HFF-Myc (cell line): ENCODE measurements around the gene CYP4F2.
"Not testable (repeated sequence)": the region's sequence is repeated elsewhere in the genome, so short reads cannot be mapped to it uniquely, and the experiment has no call there.

ENCODE experiments used
- DNase-seq: peaks from one replicate; pipeline ENCODE4 v3.0.0-alpha.2; 2011; ENCODE audit warnings: low read depth; ENCODE audit errors: extremely low read depth
- H3K4me3 ChIP-seq: replicated peaks from 2 replicates; pipeline ENCODE4 v1.5.1; 2011; ENCODE audit warnings: low read depth, mild to moderate bottlenecking, control low read depth, low read length
- TF ChIP-seq, protein P1 (sequence below): IDR thresholded peaks from 2 replicates; pipeline ENCODE4 v1.5.1; 2012; ENCODE audit warnings: mild to moderate bottlenecking, low read depth, low read length, control low read depth; ENCODE audit errors: missing control alignments

Gene CYP4F2

DNA sequence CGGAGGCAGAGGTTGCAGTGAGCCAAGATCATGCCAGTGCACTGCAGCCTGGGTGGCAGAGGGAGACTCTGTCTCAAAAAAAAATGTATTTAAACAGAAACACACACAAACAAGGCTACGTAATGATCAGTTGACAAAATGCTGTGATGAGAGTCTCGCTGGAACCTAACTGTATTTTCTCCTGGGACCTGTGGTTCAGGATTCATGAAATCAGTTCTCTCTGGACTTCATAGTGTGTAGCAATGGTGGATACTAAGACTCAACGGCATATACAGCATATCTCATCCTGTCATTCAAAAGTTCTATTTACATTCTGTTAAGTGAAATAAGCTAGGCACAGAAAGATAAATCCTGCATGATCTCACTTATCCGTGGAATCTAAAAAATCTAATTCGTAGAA lies 37.4 kb downstream of the CYP4F2 start:
- H3K4me3 ChIP-seq, result no peak overlapping the region
- DNase-seq, result no peak
- TF ChIP-seq, protein P1, sequence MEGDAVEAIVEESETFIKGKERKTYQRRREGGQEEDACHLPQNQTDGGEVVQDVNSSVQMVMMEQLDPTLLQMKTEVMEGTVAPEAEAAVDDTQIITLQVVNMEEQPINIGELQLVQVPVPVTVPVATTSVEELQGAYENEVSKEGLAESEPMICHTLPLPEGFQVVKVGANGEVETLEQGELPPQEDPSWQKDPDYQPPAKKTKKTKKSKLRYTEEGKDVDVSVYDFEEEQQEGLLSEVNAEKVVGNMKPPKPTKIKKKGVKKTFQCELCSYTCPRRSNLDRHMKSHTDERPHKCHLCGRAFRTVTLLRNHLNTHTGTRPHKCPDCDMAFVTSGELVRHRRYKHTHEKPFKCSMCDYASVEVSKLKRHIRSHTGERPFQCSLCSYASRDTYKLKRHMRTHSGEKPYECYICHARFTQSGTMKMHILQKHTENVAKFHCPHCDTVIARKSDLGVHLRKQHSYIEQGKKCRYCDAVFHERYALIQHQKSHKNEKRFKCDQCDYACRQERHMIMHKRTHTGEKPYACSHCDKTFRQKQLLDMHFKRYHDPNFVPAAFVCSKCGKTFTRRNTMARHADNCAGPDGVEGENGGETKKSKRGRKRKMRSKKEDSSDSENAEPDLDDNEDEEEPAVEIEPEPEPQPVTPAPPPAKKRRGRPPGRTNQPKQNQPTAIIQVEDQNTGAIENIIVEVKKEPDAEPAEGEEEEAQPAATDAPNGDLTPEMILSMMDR, result no peak

DNA sequence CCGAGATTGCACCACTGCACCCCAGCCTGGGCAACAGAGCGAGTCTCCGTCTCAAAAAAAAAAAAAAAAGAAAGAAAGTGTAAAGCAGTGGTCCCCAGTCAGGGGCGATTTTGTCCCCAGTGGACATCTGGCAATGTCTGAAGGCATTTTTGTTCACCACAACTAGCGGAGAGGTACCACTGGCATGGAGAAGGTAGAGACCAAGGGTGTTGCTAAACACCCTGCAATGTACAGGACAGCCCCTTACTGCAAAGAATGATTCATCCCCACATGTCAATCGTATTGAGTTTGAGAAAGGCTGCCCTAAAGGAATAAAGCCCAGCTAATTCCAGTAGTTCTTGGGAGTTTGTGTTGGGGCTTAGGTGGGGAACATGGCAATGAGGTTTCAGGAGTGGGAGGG lies 38.7 kb downstream of the CYP4F2 start:
- TF ChIP-seq, protein P1, result no peak
- H3K4me3 ChIP-seq, result no peak overlapping the region
- DNase-seq, result no peak

DNA sequence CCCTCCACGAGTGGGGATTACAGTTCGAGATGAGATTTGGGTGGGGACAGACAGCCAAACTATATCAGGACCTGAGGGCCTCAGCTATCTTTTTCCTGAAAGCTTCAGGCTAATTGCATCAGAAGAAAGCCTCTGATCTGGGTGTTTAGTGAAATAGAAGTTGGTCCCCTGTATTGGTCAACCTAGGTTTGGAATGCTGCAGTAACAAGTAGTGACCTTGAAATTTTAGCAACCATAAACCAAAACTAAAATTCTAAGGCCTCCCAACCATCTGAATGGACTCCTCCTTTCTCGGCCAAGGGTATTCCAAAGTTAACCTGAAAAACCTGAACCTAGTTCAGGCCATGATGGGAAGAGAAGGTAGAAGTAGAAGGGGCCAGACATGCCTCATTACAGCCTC lies 47.5 kb downstream of the CYP4F2 start:
- DNase-seq, result no peak
- H3K4me3 ChIP-seq, result no peak overlapping the region
- TF ChIP-seq, protein P1, result no peak

DNA sequence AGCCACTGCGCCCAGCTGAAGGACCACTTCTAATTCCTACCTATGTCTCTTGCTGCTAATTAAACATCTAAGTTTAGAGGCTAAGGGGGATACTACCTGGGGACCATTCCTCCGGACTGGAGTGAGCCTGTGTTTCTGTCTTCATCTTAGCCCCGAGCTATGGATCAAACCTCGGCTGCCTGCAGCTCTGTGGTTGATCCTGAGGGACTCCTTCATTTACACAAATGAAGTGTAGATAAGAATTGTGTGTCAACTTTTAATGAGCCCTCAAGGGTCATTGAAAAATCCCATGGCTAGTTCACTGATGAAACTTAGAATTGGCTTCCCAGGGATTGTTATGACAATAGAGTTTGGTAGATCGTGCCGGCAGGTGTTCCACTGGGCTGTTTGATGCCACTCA lies 51.0 kb downstream of the CYP4F2 start:
- no peak overlapping the region for H3K4me3 ChIP-seq
- no peak for DNase-seq

DNA sequence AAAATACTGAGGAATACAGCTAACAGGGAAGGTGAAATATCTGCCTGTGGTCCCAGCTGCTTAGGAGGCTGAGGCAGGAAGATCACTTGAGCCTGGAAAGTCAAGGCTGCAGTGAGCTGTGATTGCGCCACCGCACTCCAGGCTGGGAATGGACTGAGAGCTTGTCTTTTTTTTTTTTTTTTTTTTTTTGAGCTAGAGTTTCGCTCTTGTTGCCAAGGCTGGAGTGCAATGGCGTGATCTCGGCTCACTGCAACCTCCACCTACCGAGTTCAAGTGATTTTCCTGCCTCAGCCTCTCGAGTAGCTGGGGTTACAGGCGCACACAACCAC lies 54.0 kb downstream of the CYP4F2 start:
- DNase-seq, H3K4me3 ChIP-seq: not testable (repeated sequence)

More for the DNA sequence above, 51.0 kb downstream of the CYP4F2 start:
- TF ChIP-seq, protein P1, result no peak

DNA sequence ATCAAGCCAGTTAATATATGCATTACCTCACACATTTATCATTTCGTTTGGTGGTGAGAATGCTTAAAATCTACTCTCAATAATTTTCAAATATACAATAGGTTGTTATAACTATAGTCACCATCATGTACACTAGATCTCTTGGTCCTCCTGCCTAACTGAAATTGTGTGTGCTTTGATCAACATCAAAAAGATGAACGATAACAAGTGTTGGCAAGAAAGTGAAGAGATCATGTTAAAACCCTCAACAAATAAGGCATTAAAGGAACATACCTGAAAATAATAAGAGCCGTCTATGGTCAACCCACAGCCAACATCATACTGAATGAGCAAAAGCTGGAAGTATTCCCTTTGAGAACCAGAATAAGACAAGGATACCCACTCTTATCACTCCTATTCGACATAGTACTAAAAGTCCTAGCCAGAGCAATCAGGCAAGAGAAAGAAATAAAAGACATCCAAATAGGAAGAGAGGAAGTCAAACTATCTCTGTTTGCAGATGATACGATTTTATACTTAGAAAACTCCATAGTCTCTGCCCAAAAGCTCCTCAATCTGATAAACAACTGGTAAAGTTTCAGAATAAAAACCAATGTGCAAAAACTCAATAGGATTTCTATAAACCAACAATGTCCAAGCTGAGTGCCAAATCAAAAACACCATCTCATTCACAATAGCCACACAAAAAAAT lies 54.5 kb downstream of the CYP4F2 start:
- TF ChIP-seq, protein P1, result no peak
- no peak overlapping the region for H3K4me3 ChIP-seq
- no peak for DNase-seq

DNA sequence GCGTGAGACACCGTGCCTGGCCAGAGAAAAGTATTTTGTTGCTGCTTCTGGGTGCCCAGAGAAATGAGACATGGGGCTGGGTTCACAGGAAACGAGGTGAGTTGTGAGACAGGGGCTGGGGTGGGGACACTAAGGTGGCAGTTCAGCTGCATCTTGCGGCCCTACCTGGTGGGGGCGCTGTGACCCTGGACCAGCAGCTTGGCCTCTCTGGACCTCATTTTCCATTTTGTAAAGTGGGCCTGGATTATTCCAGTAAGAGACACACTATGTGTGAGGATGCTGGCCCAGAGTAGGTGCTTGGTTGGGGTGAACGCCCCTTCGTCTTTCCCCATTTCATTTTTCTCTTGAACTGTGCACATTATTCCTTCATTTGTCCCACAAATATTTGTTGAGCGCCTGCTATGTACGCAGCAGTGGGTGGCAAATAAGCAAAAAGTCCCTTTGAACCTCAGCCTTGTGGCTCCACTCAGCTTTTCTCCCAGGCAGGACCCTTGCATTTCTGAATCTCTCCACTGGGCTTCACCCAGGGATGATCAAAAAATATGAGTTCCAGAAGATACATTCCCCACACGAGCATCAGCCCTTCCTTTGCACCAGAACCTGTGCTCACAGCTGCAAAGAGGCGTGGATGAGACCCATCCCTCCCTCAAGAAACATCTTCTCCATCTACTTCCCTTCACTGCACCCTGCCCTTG lies 55.9 kb downstream of the CYP4F2 start:
- TF ChIP-seq, protein P1, result no peak
- DNase-seq, result no peak
- no peak overlapping the region for H3K4me3 ChIP-seq
